Activated CD4-positive, CD25-positive, alpha-beta regulatory T cell treated with anti-CD3 and anti-CD28 coated beads, Interleukin-2, amount 50 U/mL, for 72 hours (primary cell): Measurements from ENCODE around the gene PLK1.

Experiments used
- DNase-seq: peaks from one replicate; pipeline ENCODE4 v3.0.0; 2021

Gene PLK1

DNA sequence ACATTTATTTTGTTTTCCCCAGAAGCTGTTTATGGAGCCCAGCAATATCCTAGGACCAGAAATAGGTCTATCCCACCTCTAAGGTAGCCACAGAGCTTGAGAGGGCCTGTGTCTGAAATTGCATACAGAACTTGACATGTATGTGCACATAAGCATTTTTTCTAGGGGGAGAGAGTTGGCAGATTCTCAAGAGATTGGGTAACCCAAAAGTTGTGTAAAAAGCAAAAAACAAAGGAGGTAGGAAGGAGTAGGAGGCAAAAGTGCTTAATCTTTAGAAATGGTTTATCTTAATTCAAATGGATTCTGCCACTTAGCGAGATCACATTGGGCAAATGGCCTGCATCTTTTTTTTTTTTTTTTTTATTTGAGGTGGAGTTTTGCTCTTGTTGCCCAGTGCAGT is 3.5 kb downstream of the PLK1 start:
- no peak for DNase-seq

DNA sequence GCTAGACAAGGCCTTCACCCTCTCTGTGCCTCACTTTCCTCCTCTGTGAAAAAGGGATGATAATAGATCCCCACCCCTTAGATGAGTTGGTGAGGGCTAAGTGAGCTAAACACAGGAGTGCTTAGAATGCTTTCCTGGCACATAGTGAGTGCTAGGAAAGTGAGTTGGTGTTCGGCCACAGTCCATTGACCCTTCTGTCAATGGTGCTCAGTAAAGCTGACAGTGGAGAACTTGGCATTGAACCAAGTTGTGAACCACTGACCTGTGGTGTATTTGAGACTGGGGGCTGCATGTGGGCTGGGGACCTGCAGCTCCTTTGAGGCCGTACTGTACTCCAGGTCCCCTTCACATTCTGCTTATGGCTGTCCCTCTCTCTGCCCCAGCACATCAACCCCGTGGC is 4.8 kb downstream of the PLK1 start:
- no peak for DNase-seq

DNA sequence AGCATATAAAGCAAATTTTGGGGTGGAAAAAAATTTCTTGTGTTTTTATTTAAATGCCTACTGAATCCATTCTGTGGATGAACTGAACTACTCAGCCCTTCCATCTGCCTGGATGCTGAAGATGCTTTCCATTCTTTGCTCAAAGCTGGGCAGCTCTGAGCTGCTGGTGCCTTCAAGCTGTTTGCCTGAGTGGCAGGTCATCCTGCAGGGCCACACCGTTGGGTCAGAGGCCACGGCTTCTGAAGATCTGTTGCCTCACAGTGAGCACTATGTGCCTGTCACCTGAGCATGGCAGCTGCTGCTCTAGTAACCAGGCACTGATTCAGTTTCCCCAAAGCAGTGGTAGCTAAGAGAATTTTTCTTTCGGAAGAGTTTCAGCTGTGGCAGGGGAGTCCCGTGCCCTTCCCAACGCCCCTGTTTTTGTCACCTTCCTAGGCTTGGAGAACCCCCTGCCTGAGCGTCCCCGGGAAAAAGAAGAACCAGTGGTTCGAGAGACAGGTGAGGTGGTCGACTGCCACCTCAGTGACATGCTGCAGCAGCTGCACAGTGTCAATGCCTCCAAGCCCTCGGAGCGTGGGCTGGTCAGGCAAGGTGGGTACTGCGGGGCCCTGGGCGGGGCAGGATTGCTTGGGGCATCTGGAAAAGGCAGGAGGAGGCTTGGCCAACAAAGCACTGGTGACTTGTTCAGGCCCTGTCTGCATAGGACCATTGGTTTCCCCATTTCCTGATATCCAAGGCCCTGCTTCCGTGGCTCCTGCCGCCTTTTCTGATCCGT is 8.5 kb downstream of the PLK1 start:
- no peak for DNase-seq

DNA sequence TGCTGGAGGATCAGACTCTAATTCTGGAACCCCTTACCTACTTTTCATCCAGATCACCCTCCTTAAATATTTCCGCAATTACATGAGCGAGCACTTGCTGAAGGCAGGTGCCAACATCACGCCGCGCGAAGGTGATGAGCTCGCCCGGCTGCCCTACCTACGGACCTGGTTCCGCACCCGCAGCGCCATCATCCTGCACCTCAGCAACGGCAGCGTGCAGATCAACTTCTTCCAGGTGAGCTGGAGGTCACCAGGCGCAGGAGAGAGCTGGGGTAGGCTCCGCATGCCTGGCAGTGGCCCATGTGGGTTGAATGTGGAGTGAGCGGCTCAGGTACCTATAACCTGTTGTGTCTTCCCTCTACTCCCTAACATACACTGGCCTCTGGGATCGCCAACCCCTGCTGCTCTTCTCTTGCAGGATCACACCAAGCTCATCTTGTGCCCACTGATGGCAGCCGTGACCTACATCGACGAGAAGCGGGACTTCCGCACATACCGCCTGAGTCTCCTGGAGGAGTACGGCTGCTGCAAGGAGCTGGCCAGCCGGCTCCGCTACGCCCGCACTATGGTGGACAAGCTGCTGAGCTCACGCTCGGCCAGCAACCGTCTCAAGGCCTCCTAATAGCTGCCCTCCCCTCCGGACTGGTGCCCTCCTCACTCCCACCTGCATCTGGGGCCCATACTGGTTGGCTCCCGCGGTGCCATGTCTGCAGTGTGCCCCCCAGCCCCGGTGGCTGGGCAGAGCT is 10.9 kb downstream of the PLK1 start:
- no peak for DNase-seq

DNA sequence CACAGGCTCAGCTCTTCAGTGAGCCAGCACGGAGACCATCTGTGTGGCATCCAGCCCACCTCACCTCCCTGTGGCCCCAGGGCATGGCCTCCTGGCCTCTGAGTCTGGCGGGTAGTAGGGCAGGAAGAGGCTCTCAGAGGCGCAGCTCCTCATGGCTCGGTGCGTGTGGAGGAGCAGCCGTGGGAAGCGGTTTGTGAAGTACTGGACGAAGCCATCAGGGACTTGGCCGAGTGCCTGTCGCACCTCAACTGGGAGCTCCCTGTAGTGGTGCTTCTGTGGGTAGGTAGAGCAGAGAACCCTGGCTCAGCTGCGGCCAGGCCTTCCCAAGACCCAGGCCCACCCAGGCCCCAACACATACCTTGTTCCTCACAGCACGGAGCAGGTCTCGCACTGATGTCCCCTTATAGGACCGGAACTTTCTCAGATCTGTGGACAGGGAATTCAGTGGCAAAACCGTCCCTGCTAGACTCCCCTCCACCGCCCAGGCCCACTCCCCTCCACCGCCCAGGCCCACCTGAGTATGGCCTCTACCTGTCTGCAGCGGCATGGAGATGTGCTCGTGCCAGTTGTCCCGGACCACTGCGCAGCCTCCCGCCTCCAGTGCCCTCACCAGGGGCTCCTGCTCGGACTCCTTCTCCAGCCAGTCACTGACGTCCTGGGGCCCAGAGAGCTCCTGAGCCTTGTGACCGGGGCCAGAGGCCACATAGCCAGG is 12.2 kb downstream of the PLK1 start:
- DNase-seq: no peak

DNA sequence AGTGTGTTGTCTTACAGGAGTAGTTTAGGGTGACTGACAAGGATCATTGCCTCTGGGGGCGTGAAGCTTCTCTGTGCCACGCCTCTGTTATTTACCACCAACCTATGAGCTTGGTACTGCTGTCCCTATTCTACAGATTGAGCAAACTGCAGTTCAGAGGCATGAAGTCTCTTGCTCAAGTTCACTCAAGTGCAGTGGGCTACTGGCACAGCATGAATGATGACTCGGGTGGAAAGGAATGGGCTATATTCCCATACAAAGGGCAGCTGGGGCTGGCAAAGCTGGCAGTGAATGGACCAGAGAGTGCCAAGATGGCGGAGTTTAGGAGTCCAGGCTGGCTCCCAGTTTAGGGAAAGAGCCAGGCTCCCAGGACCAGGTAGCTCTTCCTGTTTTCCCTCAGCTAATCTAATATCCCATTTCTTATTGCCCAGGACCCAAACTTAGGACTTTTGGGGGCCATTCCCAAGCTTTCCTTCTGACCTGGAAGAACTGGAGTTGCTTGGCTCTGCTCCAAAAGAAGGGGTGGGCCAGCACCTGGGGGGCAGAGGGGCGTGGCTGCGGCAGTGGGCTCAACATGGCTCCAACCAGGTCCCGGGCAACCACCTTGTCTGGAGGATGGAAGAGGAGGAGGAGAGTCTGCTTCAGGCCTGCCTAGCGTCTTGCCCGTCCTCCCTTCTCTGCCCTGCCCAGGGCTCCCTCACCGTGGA is 12.9 kb downstream of the PLK1 start:
- no peak for DNase-seq

DNA sequence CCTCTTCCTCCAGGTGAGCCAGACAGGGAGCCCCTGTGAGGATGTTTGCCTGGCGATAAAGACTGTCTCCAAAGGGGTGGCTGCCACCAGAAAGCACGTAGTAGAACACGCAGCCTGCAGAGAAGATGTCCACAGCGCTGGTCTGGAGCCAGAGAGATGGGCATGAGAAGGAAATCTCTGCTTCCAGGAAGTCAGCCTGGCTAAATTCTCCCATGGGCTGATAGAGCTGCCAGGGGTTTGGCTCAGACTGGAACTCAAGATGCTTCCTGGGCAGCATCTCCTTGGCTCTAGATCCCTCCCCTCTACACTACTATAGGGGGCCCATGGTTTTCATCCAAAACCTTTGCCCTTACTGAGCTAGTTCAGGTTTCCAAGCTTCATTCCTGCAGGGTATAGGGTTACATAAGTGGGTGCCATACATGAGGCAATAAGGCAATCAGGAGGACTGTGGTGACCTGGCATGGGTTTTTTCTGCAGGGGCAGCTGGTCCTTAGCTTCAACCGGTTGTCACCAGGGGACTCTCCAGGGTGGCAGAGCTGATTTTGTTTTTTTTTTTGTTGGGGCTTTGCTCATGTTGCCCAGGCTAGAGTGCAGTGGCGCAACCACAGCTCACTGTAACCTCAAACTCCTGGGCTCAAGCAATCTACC is 13.6 kb downstream of the PLK1 start:
- no peak for DNase-seq

DNA sequence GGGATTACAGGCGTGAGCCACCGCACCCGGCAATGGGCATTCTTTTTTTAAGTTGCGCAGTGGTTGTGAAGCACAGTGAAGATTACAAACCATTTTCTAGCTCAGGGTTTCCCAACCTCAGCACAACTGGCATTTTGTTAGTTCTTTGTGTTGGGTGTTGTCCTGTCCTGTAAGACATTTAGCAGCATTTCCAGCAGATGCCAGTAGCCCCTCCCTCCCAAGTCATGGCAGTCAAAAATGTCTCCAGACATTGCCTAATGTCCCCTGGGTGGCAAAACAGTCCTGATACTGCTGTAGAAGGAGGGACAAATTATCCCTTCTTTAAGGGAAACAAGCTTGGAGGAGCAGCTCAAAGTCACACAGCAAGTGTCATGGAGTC is 15.6 kb downstream of the PLK1 start:
- DNase-seq: no peak

DNA sequence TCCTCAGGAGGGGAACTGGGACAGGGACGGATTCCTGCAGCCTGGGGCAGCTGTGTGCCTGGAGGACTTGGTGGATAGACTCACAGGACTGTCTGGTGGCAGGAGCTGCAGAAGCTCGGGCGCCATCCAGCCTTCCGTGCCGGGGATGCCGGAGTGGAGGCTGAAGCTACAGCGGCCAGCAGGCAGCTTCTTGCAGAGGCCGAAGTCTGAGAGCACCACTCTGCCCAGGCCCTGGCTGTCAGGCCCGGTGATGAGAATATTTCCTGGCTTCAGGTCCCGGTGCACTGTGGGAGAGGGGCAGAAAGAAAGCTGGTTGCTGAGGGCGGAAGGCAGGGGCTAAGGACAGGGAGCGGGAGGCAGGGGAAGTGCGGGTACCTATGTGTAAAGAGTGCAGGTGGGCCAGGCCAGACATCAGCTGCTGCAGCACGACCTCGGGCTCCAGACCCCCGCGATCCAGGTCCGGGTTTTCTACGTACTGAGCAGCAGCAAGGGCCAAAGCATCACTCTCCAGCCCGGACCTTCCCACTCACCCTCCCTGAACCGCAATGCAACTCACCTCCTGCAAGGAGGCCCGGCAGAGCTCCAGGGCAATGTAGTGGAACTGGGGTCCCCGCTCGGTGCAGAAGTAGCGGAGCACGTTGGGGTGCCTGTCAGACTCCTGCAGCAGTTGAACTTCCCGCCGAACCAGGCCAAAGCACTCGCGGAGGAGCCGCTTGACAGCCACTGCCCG is 16.1 kb downstream of the PLK1 start:
- DNase-seq: no peak

DNA sequence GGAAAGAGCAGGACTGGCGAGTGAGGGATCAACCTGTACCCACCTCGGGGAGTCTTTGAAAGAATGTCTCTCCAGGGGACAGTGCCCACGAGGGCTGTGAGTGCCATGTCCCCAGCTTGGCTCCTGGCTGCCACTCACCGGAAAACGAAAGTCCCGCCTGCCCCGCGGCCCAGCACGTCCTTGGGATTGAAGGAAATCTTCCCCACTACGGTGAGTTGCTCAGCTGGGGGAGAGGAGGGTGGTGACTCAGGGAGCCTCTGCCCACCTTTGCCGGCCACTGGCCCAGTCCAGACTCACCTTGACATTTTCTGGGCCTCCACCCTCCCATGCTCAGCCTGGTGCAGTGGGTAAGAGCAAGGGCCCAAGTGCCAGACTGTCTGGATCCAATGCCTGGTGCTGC is 17.1 kb downstream of the PLK1 start:
- DNase-seq: no peak

DNA sequence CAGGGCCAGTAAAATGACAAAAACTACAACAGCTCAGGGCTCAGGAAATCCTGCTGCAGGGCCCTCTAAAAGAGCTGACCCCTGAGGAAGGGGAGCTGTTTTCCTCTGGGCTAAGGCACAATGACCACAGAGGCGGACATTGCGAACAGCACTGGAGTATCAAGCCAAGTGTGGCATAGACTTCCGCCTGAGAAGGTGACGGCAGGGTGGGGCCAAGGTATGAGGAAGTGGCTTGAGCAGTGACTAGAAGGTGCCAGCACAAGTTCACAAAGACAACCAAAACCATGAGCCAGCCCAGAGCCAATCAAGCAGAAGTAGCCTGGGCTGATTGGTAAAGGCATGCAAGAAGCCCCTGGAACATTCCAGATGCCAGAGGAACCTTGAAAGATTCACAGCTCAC is 20.4 kb downstream of the PLK1 start:
- DNase-seq: no peak

DNA sequence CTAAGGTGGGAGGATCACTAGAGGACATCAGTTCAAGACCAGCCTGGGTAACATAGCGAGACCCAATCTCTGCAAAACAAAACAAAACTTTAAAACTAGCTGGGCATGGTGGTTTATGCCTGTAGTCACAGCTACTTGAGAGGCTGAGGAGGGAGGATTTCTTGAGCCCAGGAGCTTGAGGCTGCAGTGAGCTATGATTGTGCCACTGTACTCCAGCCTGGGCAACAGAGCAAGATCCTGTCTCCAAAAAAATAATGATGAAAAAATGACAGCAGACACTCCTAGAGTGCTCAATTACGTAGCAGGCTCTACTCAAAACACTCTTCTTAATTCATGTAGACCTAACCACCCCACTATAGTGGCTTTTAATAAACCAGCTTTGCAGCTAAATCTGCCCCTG is 21.4 kb downstream of the PLK1 start:
- no peak for DNase-seq

DNA sequence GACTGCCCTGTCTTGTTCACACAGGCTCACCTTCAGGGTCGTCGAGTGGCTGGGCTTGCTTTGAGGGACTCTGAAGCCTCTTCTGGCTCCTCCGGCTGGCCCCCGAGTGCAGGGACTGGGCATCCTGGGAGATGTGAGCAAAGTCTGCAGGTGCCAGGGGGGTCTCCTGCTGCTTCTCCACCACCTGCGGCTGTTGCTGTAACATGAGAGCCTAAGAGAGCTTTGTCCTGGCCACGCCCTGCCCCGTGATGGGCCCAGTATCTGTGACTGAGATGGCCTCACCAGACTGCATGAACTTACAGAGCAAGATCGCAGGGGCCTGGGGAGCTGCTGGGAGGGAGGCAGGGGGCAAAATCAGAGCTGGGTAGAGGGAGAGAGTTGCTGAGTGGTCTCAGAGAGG is 21.8 kb downstream of the PLK1 start:
- no peak for DNase-seq

DNA sequence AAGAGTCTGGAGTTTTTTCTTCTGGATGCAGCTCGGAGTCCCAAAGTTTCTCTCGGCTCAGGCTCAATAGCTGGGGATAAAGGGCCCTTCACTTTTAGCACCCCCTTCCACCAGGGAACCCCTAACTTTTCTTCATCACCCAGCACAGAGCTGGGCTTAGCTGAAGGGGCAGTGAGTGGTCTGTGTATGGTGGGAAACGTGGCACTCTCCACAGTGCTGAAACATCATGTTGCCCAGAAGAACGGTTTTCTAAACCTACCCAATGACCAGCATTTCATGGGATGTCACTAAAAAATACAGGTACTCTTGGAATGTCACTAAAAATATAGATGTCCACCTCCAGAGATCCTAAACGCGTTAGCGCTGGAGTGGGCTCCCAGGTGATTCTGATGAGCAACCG is 22.4 kb downstream of the PLK1 start:
- DNase-seq: no peak

DNA sequence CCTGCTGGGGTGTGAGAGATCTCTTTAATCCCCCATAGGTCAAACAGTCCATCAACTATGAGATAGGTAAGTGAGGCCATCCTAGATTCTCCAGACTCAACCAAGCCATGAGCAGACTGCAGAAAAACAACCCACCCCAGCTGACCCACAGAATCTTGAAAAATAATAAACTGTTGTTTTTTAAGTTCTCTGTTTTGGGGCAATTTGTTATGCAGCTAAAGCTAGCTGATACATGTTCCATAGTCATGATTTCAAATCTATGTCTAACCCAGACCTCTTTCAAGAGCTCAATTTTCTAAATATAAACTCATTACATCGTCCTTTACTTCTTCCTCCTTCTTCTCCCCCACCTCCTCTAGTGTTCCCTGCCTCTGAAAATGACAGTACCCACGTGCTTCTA is 24.3 kb downstream of the PLK1 start:
- DNase-seq: no peak

DNA sequence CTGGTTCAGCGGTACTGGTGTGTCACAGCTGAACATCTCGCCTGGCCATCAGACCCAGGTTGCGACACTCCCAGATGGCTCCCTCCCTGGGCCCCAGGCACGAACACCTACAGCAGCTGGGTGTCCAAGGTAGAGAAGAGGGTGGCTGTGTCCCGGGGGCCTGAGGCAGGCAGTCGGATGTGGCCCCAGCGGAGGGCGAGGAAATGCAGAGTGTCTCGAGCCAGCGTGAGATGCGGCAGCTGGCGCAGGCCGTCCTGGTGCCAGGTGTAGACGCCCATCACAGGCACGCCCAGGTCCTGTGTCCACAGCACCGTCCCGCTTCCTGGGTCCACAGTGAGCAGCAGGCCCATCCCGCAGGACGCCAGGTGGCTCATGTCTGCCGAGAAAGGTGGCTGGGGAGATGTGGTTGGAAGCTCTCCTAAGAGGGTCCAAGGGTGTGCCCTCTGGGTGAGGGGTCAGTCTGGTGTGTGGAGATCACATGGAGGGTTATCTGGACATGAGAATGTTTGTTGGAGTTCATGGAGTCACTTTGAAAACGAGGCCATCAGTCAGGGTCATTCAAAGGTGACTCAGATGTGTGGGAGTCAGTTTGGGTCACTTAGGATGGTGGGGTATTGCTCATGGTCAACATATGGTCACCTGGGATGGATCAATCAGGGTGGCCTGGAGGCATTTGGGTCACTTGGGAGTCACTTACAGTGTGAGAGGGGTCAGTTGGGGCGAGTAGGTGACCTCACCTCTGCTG is 26.3 kb downstream of the PLK1 start:
- no peak for DNase-seq

DNA sequence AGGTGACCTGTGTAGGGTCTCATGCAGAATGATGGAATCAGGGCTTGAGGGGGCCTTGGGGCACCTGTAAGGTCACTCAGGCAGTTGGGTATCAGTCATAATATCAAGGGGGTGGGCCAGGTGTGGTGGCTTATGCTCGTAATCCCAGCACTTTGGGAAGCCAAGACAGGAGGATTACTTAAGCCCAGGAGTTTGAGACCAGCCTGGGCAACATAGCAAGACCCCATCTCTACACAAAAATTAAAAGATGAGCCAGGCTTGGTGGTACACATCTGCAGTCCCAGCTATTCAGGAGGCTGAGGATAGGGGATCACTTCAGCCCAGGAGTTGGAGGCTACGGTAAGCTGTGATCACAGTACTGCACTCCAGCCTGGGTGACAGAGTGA is 26.8 kb downstream of the PLK1 start:
- no peak for DNase-seq

DNA sequence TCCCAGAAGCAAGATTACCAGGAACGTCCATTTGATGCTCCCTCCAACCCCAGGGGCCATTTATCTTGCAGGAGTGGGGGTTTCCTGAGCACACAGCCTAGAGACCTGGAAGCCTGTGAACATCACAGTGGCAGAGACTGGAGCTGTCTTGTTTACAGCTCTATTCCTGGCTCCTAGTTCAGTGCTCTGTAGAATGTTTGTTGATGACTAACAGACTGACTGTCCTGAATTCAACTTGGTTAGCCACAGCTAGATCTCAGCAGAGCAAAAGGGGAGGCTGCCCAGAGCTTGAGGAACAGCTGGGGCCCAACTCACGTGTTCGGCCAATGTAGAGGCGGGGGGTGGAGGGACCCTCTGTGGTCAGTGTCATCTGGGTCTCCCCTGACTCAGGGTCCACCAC is 27.8 kb downstream of the PLK1 start:
- no peak for DNase-seq

DNA sequence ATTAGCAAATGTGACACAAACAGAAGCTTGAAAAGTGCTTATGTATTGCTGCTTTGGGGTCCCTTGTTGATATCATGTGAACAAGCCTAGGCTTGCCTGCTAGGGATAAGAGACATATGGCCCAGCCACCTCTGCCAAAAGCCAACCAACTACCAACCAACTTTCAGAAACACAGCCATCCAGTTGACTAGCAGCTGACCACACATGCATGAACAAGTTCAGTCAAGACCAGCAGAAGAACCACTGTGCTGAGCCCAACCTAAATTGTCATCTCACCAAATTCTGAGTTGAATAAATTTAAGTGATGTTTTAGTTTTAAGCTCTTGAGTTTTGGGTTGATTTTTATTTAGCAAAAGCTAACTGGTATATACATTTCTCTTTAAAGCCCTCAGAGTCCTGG is 30.8 kb downstream of the PLK1 start:
- DNase-seq: no peak

DNA sequence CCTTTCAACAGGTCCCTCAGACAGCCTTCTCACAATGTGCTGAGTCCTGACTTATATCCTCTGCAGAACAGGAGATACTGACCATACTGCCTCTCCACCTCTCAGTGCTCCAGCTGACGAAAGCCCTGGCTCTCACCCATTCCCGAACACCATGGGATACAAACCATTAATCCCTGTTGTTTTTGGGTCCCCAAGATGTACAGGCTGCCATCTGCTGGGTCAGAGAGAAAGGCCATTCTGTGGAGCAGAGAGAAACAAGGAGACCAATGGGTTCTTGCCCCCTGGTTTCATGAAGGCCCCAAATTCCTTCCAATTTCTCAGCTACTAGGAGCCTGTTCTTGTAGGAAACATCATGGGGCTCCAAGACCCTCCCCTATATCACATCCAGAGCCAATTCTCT is 31.3 kb downstream of the PLK1 start:
- no peak for DNase-seq

DNA sequence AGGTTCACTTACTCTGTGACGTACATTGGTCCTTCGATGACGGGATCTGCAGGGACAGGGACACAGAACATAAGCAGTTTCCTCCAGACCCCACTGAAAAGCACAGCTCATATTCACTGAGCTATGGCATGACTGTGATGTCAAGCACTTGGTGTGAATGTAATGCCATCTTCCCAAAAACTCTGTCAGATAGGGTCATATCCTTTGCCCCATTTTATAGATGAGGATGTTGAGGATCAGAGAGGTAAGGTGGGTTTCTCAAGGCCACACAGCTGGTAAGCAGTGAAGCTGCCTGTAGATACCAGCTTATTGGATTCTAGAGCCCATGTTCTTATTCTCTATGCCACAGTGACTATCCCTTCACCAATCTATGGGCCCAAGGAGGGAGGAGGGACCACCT is 31.8 kb downstream of the PLK1 start:
- DNase-seq: no peak

DNA sequence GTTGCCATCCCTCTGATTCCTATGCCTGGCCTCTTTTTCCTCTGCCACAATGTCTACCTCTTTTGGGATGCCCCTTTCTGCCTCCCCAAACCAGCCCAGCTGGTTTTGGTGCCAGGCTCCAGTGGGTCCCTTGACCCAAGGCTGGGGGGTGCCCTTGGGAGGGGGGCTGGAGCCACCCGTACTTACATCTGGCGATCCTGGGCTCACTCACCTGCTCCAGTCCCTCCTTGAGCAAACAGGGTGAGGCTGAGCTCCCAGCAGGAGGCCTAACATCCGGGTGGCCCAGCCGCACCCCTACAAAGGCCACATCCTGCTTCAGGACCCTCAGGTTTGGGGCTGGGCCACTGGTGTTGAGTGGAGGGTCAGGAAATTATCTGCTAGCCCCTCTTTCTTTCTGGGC is 33.1 kb downstream of the PLK1 start:
- no peak for DNase-seq
